ENCODE results near the gene YTHDC1.

The YTHDC1 gene

DNA sequence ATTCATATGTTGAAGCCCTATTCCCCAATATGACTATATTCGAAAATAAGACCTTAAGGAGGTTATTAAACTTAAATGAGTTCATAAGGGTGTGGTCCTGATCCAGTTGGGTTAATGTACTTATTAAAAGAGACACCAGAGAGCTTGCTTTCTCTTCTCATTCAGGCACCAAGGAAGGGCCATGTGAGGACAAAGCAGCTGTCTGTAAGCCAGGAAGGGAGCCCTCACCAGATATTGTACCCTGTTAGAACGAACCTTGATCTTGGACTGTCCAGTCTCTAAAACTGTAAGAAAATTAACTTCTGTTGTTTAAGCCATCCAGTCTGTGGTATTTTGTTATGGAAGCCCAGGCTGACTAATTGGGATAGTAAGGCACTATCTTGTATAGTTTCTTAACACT lies 9.1 kb upstream of the YTHDC1 start:
- no peak for DNase-seq

- no peak for DNase-seq
These were observed 2.9 kb upstream of the YTHDC1 start for GRCh38 chr4:68352791-68353190.

DNA sequence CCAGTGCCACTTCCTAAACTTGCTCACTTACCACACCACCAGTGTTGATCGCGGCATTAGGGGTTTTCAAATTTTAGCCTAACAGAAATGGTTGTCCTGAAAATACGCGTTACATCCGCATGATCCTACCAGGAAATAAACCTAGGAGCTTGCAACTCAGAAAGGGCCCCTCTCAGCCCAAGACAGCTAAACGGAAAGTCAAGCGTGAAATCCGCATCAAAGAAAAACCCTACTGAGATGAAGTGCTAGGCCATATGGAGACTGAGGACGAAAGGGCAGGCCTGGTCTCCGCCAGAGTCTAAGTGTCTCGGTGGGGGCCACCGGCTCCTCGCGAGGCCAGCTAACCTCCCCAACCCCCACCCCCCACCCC lies 626 bp downstream of the YTHDC1 start:
- no peak for DNase-seq

DNA sequence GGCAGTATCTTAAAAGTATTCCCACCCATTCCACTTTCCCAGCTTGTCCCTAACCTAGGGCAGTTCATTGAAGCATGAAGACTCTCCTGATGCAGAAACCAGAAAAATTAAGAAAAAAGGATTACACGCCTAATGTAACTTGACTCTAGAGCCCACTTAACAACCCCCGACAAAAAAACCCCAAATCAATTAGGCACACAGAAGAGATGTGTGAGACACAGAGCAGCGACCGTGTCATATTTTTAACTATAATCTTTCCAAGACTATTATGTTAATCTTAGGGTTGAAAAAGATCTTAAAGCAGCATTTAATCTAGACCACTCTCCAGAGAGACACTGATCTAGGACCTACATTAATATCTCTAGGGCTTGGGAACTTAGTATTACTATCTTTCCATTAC lies 1.3 kb downstream of the YTHDC1 start:
- no peak for DNase-seq

DNA sequence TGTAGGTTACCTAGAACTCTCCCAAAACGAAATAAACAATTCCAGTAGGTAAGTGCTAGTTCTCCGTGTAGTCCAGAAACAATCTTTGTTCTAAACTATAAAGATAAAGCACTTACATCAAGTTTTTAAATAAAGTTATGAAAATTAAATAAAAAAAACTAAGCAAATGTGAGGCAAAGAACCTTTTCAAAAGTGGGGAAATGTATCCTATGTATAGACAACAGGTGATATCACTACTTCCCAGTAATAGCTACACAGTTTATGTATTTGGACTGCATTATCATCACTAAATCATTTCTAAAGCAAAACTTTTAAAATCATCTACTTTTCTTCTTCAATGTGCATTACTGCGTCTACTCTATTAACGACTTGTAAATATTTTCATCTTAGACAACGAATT lies 2.0 kb downstream of the YTHDC1 start:
- no peak for DNase-seq

DNA sequence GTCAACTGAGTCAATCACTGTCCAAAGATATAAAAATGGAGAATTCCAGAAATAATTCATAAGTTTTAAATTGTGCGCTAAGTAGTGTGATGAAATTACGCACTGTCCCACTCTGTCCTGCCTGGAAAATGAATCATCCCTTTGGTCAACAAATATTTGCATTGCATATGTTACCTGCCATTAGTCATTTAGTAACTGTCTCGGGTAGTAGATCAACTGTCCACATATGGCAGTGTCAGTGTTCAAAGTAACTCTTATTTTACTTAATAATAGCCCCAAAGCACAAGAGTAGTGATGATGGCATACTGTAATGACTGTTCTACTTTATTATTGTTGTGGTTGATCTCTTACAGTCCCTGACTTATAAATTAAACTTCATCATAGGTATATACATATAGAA lies 3.4 kb downstream of the YTHDC1 start:
- DNase-seq: no peak

DNA sequence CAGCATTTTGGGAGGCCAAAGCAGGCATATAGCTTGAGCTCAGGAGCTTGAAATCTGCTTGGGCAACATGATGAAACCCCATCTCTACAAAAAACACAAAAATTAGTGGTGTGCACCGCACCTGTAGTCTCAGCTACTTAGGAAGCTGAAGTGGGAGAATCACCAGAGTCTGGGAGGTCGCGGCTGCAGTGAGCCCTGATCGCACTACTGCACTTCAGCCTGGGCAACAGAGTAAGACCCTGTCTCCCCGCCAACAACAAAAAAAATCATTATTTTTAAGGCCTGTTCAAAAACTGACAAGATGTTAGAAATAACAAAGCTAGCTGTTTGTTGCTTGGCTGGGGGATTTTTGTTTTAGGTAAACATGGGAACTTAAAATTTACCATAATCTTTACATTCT lies 5.1 kb downstream of the YTHDC1 start:
- DNase-seq: no peak

- DNase-seq: no peak
These were observed 5.8 kb downstream of the YTHDC1 start for GRCh38 chr4:68344049-68344448.

DNA sequence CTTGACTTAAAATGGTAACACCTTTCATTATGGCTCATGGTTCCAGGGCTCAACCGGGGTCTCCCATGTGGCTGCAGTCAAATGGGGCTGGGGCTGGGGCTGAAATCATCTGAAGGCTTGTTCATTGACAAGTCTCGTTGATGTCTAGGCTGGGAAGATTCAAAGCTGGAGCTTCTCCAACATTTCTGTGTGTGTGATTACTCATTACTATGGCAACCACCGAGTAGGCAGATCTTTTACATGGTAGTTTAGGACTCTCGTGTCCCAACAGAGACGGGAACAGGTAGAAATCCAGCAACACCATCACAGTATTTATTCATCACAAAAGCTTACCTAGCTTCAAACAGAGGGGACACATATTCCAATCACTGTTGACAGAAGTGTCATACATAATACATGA lies 7.8 kb downstream of the YTHDC1 start:
- no peak for DNase-seq

DNA sequence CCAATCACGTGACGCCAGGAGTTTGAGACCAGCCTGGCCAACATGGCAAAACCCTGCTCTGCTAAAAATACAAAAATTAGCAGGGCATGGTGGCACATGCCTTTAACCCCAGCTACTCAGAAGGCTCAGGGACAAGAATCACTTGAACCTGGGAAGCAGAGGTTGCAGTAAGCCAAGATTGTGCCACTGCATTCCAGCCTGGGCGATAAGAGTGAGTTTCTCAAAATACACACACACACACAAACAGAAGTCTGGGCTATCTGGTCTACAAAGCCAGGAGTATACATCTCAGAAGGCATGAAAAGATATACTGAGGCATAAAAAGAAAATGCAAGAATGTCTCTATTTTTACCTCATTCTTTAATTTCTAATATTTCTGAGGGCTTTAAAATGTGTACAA lies 11.3 kb downstream of the YTHDC1 start:
- no peak for DNase-seq

DNA sequence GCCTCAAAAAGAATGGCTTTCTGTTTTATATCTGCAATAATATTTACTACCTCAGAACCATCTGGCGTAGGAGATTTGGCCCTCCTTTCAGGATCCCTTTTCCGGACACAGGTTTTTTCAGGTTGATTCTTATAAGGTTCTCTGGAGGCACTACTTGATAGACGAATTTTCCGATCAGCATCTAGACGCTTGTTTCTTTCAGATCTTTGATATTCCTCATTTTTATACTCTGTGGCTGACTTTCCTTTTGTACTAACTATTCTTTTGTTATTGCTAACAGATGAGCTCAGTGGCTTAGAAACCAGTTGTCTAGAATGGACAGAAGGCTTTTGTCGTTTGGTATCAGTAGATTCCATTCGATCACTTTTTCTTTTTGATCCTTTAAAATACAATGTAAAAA lies 12.4 kb downstream of the YTHDC1 start:
- no peak for DNase-seq

- no peak for DNase-seq
These were observed 12.9 kb downstream of the YTHDC1 start for GRCh38 chr4:68337004-68337403.

DNA sequence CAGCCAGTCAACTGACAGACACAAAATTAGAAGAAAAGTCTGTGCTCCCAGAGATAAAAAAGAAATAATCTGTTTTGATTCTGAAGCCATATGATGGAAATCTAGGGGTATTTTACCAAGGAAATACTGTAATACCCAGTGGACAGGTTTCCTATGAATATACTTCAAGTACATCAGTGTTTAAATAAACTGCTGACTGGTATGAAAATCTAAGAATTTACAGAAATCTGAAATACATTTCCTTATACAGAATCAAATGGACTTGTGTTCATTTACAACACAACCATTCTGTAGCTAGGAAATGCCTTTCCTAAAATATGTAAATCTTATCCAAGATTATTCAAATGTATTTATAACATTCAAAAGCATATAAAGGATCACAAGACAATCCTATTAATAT lies 13.4 kb downstream of the YTHDC1 start:
- no peak for DNase-seq

DNA sequence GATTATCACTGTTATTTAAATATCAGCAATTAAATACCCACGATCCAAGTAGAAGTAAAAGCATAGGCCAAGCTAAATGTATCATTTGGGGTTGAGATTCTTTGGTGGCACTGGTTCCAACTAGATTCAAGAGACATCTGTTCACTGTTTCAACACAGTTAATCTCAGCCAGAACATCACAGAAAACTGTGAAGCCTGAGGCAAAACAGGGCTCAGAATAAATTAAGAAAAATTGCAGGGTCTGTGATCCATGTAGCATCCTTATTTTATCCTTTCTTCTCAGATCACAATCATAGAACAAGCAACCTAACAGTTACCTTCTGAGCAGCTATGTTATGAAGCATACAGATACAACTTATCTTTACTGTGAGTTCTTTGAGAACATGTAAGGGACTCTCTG lies 23.7 kb downstream of the YTHDC1 start:
- DNase-seq: no peak

DNA sequence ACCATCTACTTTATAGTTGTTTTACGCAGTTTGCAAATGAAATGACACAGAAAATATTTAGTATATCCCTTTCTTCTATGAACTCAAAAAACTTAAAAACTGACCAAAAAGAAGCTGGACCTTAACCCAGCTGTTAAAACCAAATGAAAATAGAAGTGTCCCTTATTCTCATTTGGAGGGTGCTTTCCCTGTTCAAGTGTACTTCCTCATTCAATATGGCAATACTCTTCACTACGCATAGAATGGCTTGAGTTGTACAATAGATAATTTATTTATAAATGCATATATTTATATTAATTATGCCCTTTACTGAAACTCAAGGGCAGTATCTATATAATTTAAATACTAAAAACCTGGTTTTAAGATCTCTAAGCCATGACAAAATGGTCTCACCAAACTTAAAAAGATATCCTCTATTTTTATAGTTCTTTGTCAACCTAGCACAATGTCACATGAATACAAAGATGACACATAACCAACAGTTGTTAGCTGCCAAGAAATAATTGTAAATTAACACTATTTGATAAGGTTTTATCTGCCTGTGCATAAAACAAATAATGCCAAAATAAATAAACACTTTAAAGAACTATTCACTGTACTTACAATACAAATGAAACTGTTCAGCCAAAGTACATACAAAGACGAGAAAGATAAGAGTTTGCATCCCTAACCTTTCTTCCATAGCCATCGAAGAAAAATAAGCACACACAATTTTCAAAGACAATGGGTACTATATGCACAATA lies 25.2 kb downstream of the YTHDC1 start:
- no peak for DNase-seq

GRCh38 chr4:68319040-68319439 lies 30.9 kb downstream of the YTHDC1 start:
- DNase-seq: no peak

GRCh38 chr4:68316193-68316969 lies 33.5 kb downstream of the YTHDC1 start:
- no peak for DNase-seq

DNA sequence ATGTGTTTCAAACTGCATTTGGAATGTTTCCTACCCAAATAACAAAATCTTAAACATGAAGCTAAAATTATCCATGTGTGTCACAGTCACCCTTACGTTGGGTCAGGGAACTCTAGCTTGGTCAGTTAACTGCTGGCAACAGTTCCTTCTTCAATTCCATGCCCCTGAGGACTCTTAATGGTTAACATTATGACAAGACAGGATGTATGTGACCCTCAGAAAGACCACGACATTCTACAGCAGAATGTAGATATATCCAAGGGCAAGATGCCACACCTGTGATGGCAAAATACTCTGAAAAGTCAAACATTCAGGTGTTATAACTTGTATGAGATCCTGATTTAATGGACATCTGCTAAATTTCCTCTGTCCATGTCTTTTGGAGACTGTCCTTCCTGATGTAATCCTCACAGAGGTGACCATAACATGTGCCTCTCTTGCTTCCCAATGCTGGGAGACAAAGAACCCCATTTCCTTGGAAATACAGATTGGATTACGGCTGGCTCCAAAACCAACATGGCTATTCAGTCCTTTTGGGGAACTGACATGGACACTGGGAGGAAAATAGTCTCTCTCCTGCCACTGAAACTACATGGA lies 39.1 kb downstream of the YTHDC1 start:
- DNase-seq: no peak

GRCh38 chr4:68304731-68305130 lies 45.2 kb downstream of the YTHDC1 start:
- no peak for DNase-seq

DNA sequence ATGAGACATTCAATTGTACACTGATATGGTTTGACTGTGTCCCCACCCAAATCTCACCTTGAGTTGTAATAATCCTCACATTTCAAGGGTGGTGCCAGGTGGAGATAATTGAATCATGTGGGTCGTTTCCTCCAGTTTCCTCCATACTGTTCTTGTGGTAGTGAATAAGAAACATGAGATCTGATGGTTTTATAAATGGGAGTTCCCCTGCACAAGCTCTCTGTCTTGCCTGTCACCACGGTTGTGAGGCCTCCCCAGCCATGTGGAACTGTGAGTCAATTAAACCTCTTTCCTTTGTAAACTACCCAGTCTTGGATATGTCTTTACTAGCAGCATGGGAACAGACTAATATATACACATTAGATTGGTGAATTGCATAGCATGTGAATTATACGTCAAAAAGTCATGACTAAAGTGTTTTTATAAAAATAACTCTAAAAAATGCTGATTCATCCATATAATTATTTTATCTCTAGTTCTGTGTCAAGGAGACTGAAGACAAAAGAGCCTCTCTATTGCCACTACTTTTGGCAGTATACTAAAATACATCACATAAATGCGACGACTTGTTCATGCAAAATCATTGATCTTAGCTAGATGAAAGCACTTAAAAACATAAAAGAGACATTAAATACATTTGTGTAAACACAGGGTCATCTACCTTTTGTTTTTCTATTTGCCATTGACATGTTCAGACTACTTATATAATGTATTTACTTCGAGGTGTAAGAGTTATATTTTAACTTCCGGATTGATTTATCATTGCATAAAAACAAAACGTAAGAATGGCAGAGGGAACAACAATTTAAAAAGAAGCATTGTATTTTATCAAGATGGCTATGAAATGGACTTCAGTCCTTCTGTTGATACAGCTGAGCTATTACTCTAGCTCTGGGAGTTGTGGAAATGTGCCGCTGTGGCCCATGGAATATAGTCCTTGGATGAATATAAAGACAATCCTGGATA lies 50.1 kb downstream of the YTHDC1 start:
- DNase-seq: no peak

GRCh38 chr4:68297137-68297536 lies 52.8 kb downstream of the YTHDC1 start:
- no peak for DNase-seq

DNA sequence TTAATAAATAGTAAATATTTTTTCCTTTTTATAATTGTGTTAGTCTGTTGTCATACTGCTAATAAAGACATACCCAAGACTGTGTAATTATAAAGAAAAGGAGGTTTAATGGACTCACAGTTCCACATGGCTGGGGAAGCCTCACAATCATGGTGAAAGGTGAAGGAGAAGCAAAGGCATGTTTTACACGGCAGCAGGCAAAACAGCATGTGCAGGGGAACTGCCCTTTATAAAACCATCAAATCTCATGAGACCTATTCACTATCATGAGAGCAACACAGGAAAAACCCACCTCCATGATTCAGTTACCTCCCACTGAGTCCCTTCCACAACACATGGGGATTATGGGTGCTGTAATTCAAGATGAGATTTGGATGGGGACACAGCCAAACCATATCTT lies 58.6 kb downstream of the YTHDC1 start:
- DNase-seq: no peak

- no peak for DNase-seq
These were observed 61.5 kb downstream of the YTHDC1 start for GRCh38 chr4:68288393-68288740.

Measured in stimulated activated CD8-positive, alpha-beta memory T cell treated with anti-CD3 and anti-CD28 coated beads, Interleukin-4, amount 100 ng/mL, for 48 hours (primary cell).